ENCODE measurements around the gene CDHR2.

CDHR2 gene

DNA sequence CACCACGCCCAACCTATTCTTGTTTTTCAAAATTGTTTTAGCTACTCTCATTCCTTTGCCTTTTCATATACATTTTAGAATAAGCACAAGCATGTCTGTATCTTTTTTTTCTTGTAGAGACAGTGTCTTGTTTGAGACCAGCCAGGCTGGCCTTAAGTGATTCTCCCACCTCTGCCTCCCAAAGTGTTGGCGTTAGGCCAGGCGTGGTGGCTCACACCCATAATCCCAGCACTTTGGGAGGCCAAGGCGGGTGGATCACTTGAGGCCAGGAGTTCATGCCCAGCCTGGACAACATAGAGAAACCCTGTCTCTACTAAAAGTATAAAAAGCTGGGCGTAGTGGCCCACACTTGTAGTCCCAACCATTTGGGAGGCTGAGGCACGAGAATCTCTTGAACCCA, 25.0 kb upstream of the CDHR2 start:
- H3K4me1 ChIP-seq (ENCODE audit: control insufficient read depth, insufficient read depth, low read length), result no peaks in the 10 kb centered on the region
- no peaks in the 10 kb centered on the region for H3K9me3 ChIP-seq (ENCODE audit: control insufficient read depth, insufficient read depth, low read depth, low read length)
- H3K4me3 ChIP-seq (ENCODE audit: low read depth, low read length), result no peak overlapping the region
- POLR2A ChIA-PET, result interaction anchor here (0.7 to 1.3 kb wide), 2 partner anchors 13 to 63 kb away, joined by 3 read pairs; partner anchors contain the start of gene RNF44
- H3K36me3 ChIP-seq (ENCODE audit: control insufficient read depth in 2 of 2, insufficient read depth in 1 of 2, low read length in 2 of 2), result peaks cover 0 to 18% of the 10 kb centered on the region in 2 experiments; a peak in 2 of 3 replicates
- CTCF ChIA-PET, result no interaction called here
- H3K27ac ChIP-seq (ENCODE audit: extremely low read depth, low read depth, low read length), result no peak overlapping the region
- TF ChIP-seq, protein P1, sequence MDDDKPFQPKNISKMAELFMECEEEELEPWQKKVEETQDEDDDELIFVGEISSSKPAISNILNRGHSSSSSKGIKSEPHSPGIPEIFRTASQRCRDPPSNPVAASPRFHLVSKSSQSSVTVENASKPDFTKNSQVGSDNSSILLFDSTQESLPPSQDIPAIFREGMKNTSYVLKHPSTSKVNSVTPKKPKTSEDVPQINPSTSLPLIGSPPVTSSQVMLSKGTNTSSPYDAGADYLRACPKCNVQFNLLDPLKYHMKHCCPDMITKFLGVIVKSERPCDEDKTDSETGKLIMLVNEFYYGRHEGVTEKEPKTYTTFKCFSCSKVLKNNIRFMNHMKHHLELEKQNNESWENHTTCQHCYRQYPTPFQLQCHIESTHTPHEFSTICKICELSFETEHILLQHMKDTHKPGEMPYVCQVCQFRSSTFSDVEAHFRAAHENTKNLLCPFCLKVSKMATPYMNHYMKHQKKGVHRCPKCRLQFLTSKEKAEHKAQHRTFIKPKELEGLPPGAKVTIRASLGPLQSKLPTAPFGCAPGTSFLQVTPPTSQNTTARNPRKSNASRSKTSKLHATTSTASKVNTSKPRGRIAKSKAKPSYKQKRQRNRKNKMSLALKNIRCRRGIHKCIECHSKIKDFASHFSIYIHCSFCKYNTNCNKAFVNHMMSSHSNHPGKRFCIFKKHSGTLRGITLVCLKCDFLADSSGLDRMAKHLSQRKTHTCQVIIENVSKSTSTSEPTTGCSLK (tag by site-specific recombination; IDR thresholded peaks at IDR 0.05), result no peak
- TF ChIP-seq ZNF398 (tag by site-specific recombination; IDR thresholded peaks at IDR 0.05), result no peak
- TF ChIP-seq ZNF266 (tag by site-specific recombination; IDR thresholded peaks at IDR 0.05; ENCODE audit: low read depth), result no peak
- TF ChIP-seq ZNF2 (tag by site-specific recombination; IDR thresholded peaks at IDR 0.05), result no peak
- TF ChIP-seq, protein P2, sequence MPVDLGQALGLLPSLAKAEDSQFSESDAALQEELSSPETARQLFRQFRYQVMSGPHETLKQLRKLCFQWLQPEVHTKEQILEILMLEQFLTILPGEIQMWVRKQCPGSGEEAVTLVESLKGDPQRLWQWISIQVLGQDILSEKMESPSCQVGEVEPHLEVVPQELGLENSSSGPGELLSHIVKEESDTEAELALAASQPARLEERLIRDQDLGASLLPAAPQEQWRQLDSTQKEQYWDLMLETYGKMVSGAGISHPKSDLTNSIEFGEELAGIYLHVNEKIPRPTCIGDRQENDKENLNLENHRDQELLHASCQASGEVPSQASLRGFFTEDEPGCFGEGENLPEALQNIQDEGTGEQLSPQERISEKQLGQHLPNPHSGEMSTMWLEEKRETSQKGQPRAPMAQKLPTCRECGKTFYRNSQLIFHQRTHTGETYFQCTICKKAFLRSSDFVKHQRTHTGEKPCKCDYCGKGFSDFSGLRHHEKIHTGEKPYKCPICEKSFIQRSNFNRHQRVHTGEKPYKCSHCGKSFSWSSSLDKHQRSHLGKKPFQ (tag by site-specific recombination; IDR thresholded peaks at IDR 0.05), result no peak
- TF ChIP-seq ZFP37 (tag by site-specific recombination; IDR thresholded peaks at IDR 0.05), result no peak
- TF ChIP-seq ZNF239 (tag by site-specific recombination; IDR thresholded peaks at IDR 0.05), result no peak
- no peak for TF ChIP-seq ZEB2 (tag by site-specific recombination; IDR thresholded peaks at IDR 0.05)
- TF ChIP-seq ZNF701 (tag by site-specific recombination; IDR thresholded peaks at IDR 0.05), result no peak
- TF ChIP-seq ZNF394 (tag by site-specific recombination; IDR thresholded peaks at IDR 0.05; ENCODE audit: borderline replicate concordance), result no peak
- TF ChIP-seq GLIS1 (tag by site-specific recombination; IDR thresholded peaks at IDR 0.05), result no peak
- no peak for TF ChIP-seq ZFP69B (tag by site-specific recombination; IDR thresholded peaks at IDR 0.05)

GRCh38 chr5:176524987-176525386, 24.2 kb upstream of the CDHR2 start:
- no peaks in the 10 kb centered on the region for H3K4me1 ChIP-seq (ENCODE audit: control insufficient read depth, insufficient read depth, low read length)
- no peak overlapping the region for H3K4me3 ChIP-seq (ENCODE audit: low read depth, low read length)
- H3K27ac ChIP-seq (ENCODE audit: extremely low read depth, low read depth, low read length), result no peak overlapping the region
- no peak for TF ChIP-seq TRIM28 (IDR thresholded peaks at IDR 0.05; ENCODE audit: borderline replicate concordance, low read length)
- TF ChIP-seq ZBTB21 (tag by site-specific recombination; IDR thresholded peaks at IDR 0.05), result no peak
- TF ChIP-seq ZNF623 (tag by site-specific recombination; IDR thresholded peaks at IDR 0.05), result no peak
- TF ChIP-seq GLIS2 (tag by site-specific recombination; IDR thresholded peaks at IDR 0.05), result no peak
- TF ChIP-seq ZNF184 (tag by site-specific recombination; IDR thresholded peaks at IDR 0.05), result no peak
- TF ChIP-seq, protein P2 (tag by site-specific recombination; IDR thresholded peaks at IDR 0.05), result no peak
- TF ChIP-seq KLF8 (tag by site-specific recombination; IDR thresholded peaks at IDR 0.05), result no peak
- no peak for TF ChIP-seq OVOL3 (tag by site-specific recombination; IDR thresholded peaks at IDR 0.05)
- CTCF ChIA-PET, result no interaction called here
- POLR2A ChIA-PET, result no interaction called here
- H3K36me3 ChIP-seq (ENCODE audit: control insufficient read depth in 2 of 2, insufficient read depth in 1 of 2, low read length in 2 of 2), result peaks cover 0 to 25% of the 10 kb centered on the region in 2 experiments; a peak in 2 of 3 replicates
- H3K9me3 ChIP-seq (ENCODE audit: control insufficient read depth, insufficient read depth, low read depth, low read length), result no peaks in the 10 kb centered on the region
